Measurements from ENCODE around the gene GLDN. TPM values are rescaled to one million over a fixed set of nuclear protein-coding genes. Genes with fewer than 3 reads are reported as not detected.
A peak's percentile ranks its signal among the peaks of the same experiment; 100 is the strongest.

The GLDN gene
- total and polyA plus RNA-seq, 2 of the 8 experiments (the other 6 are each of a cell fraction or from before 2014, with no cell fraction given), result 0.24 to 0.50 TPM

DNA sequence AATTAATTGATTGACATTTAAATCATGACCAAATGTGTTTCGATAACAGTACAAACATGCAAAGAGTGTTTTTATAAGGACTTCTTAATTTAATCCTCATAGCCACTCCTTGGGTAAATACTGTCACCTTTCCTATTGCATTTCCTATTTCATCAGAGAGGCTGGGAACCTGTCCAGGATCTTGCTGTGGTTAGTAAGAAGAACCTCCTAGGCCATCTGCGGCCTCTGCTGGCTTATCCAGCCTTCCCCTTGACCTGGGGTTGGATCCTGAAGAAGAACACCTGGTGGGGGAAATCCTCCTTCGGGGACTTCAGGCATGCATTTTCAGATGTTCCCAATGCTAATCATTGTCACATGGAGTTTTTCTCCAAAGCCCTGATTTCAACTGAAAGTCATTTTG lies 25.5 kb downstream of the GLDN start:
- H2BK5ac ChIP-seq (ENCODE audit: low read depth, low read length), result no peak overlapping the region
- no peaks in the 10 kb centered on the region; a peak in 1 of 7 replicates for H3K27me3 ChIP-seq (replicated peaks in 1 of 4; ENCODE audit: control insufficient read depth in 3 of 4, extremely low read depth in 1 of 4, insufficient read depth in 3 of 4, low read length in 3 of 4)
- no peak overlapping the region for H3K4me3 ChIP-seq (ENCODE audit: extremely low read depth in 1 of 4, insufficient read depth in 2 of 4, low read depth in 3 of 4, low read length in 4 of 4)
- no peaks in the 10 kb centered on the region for H3K9me3 ChIP-seq (ENCODE audit: insufficient read depth in 2 of 2, low read depth in 1 of 2, low read length in 1 of 2)
- DNase-seq (ENCODE audit: low read depth in 1 of 2, low spot score in 2 of 2) (no peak), FAIRE-seq (no peak)
- no peaks in the 10 kb centered on the region for H4K20me1 ChIP-seq (replicated peaks in 1 of 2; ENCODE audit: control insufficient read depth in 1 of 2, insufficient read depth in 2 of 2, low read length in 2 of 2)
- no peak overlapping the region for H2BK12ac ChIP-seq (ENCODE audit: low read depth, low read length)
- no peaks in the 10 kb centered on the region for H3K79me1 ChIP-seq (ENCODE audit: low read depth, low read length)
- 94% methylated on average over 3 of the region's 3 CpGs; no CpG with 5 or more reads in 1 of the 2 experiments for WGBS, 2 experiments (ENCODE audit: extremely low coverage in 1 of 2, insufficient coverage in 1 of 2, insufficient read length in 1 of 2, insufficient replicate concordance in 2 of 2, low coverage in 1 of 2, low lambda C conversion rate in 2 of 2, missing lambda C conversion rate in 1 of 2)
- H3K18ac ChIP-seq (ENCODE audit: extremely low read depth, low read length), result no peak overlapping the region
- H2BK20ac ChIP-seq (ENCODE audit: low read length), result no peak overlapping the region
- H3K23ac ChIP-seq (ENCODE audit: insufficient read length), result no peak overlapping the region
- ChIA-PET POLR2A (ENCODE audit: partially characterized antibody) (no interaction called here), CTCF (ENCODE audit: partially characterized antibody) (interaction anchor here (7.6 kb wide), 1 partner anchor 15 kb away, joined by 42 read pairs; no protein-coding TSS in a partner anchor)
- H3K4ac ChIP-seq (replicated peaks; ENCODE audit: insufficient read length, low read depth, low read length), result no peak overlapping the region
- H3K56ac ChIP-seq (replicated peaks; ENCODE audit: insufficient read length, low read depth, low read length), result no peak overlapping the region
- H3K4me2 ChIP-seq (ENCODE audit: insufficient read depth in 1 of 2, low read depth in 2 of 2, low read length in 2 of 2), result no peak overlapping the region
- no peak overlapping the region for H2AK5ac ChIP-seq (ENCODE audit: low read depth, low read length)
- H4K91ac ChIP-seq (replicated peaks; ENCODE audit: insufficient read length, low read length), result no peak overlapping the region
- TF ChIP-seq, protein P1, sequence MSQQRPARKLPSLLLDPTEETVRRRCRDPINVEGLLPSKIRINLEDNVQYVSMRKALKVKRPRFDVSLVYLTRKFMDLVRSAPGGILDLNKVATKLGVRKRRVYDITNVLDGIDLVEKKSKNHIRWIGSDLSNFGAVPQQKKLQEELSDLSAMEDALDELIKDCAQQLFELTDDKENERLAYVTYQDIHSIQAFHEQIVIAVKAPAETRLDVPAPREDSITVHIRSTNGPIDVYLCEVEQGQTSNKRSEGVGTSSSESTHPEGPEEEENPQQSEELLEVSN (IDR thresholded peaks at IDR 0.05), result no peak
- TF ChIP-seq POLR2AphosphoS5 (IDR thresholded peaks at IDR 0.05; ENCODE audit: low read depth, low read length) (no peak), TAF7 (optimal IDR thresholded peaks at IDR 0.05; ENCODE audit: borderline replicate concordance, low read depth, low read length) (no peak), EZH2 (IDR thresholded peaks at IDR 0.05; ENCODE audit: low read depth, low read length, severe bottlenecking) (no peak), SUZ12 (IDR thresholded peaks at IDR 0.05; ENCODE audit: low read length) (no peak), SP2 (IDR thresholded peaks at IDR 0.05; ENCODE audit: low read length) (no peak), EP300 (IDR thresholded peaks at IDR 0.05; ENCODE audit: borderline replicate concordance in 1 of 2, low read depth in 2 of 2, low read length in 2 of 2) (no peak), GABPA (IDR thresholded peaks at IDR 0.05; ENCODE audit: borderline replicate concordance, insufficient read depth, low read length) (no peak), EGR1 (IDR thresholded peaks at IDR 0.05; ENCODE audit: borderline replicate concordance, low read depth, low read length) (no peak), CREB1 (IDR thresholded peaks at IDR 0.05) (no peak)
- TF ChIP-seq, protein P2, sequence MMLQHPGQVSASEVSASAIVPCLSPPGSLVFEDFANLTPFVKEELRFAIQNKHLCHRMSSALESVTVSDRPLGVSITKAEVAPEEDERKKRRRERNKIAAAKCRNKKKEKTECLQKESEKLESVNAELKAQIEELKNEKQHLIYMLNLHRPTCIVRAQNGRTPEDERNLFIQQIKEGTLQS (IDR thresholded peaks at IDR 0.05; ENCODE audit: insufficient read depth, low read depth, low read length), result no peak
- H3K79me2 ChIP-seq (ENCODE audit: control insufficient read depth in 1 of 2, insufficient read depth in 2 of 2, low read length in 2 of 2), result no peaks in the 10 kb centered on the region
- no peaks in the 10 kb centered on the region for H3K23me2 ChIP-seq (ENCODE audit: low read depth, low read length)
- peak overlapping the region; percentile 14; the same call in 1 of the 2 replicates for H4K8ac ChIP-seq (ENCODE audit: extremely low read depth, insufficient read depth, low read length)
- H3K36me3 ChIP-seq (ENCODE audit: control insufficient read depth in 2 of 4, insufficient read depth in 4 of 4, low read length in 3 of 4), result no peaks in the 10 kb centered on the region
- H2AFZ ChIP-seq (ENCODE audit: low read length), result no peak overlapping the region
- no peak overlapping the region for H2BK120ac ChIP-seq (replicated peaks; ENCODE audit: low read depth, low read length)
- no peak overlapping the region for H3K14ac ChIP-seq (ENCODE audit: insufficient read length)
- no peak overlapping the region for H4K5ac ChIP-seq (ENCODE audit: insufficient read length, low read depth, low read length)
- no peak overlapping the region for H2BK15ac ChIP-seq (ENCODE audit: low read length)
- no peak overlapping the region for H3K27ac ChIP-seq (ENCODE audit: low read depth, low read length)
- H3K4me1 ChIP-seq (replicated peaks in 1 of 4; ENCODE audit: control insufficient read depth in 3 of 4, insufficient read depth in 4 of 4, low read length in 3 of 4), result peaks cover 0 to 2% (median 0%) of the 10 kb centered on the region in 4 experiments; a peak in 1 of 7 replicates
- no peak overlapping the region for H3K9ac ChIP-seq (replicated peaks in 1 of 4; ENCODE audit: extremely low read depth in 1 of 4, low read depth in 3 of 4, low read length in 3 of 4)
